ENCODE measurements around the gene TNF. TPM values are rescaled to one million over a fixed set of nuclear protein-coding genes. Genes with fewer than 3 reads are reported as not detected.

TNF gene
- total and polyA plus RNA-seq, 2 of the 13 experiments (the other 11 are each of a cell fraction or from before 2014, with no cell fraction given): not detected

DNA sequence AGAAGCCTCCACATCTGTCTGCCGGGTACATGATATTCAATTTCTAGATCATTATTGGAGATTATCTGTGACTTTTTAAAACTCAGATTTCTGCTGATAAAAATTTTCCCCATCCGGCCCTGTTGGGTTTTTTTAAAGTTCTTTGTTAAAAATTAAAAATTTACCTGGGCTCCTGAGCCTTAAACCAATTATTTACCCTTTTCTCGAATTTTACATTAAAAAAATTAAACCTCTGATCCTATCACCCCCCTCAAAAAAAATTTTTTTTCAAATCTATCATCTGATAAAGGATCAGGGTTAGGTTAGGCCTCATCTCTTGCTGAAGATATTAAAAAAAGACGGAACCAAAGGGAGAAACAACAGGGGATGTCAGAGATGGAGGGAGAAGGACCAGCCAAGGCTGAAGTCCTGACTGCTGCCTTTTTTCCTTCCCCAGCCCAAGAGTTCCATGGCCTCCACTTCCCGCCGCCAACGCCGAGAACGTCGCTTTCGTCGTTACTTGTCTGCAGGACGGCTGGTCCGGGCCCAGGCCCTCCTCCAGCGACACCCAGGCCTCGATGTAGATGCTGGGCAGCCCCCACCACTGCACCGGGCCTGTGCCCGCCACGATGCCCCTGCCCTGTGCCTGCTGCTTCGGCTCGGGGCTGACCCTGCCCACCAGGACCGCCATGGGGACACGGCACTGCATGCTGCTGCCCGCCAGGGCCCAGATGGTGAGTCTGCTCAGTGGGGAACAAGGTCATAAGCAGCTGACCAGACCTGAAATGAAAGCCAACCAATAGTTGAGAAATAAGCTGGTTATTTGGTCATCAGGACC is 27.4 kb upstream of the TNF start (continued):
- no peak for TF ChIP-seq CC2D1A (CRISPR knock-in tag; IDR thresholded peaks at IDR 0.05)
- no peak for TF ChIP-seq MAZ (IDR thresholded peaks at IDR 0.05; ENCODE audit: borderline replicate concordance, low read depth, low read length)
- TF ChIP-seq MAZ (CRISPR knock-in tag; IDR thresholded peaks at IDR 0.05; ENCODE audit: low read depth): peak; percentile 30
- no peak for TF ChIP-seq SNRNP70 (IDR thresholded peaks at IDR 0.05; ENCODE audit: low read depth, low read length)
- TF ChIP-seq PAX8 (CRISPR knock-in tag; IDR thresholded peaks at IDR 0.05; ENCODE audit: borderline replicate concordance): no peak
- TF ChIP-seq, protein P1, sequence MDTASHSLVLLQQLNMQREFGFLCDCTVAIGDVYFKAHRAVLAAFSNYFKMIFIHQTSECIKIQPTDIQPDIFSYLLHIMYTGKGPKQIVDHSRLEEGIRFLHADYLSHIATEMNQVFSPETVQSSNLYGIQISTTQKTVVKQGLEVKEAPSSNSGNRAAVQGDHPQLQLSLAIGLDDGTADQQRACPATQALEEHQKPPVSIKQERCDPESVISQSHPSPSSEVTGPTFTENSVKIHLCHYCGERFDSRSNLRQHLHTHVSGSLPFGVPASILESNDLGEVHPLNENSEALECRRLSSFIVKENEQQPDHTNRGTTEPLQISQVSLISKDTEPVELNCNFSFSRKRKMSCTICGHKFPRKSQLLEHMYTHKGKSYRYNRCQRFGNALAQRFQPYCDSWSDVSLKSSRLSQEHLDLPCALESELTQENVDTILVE (CRISPR knock-in tag; IDR thresholded peaks at IDR 0.05): 0 out of 2 replicates have a peak, but pooled peaks have one; percentile 25
- TF ChIP-seq, protein P2, sequence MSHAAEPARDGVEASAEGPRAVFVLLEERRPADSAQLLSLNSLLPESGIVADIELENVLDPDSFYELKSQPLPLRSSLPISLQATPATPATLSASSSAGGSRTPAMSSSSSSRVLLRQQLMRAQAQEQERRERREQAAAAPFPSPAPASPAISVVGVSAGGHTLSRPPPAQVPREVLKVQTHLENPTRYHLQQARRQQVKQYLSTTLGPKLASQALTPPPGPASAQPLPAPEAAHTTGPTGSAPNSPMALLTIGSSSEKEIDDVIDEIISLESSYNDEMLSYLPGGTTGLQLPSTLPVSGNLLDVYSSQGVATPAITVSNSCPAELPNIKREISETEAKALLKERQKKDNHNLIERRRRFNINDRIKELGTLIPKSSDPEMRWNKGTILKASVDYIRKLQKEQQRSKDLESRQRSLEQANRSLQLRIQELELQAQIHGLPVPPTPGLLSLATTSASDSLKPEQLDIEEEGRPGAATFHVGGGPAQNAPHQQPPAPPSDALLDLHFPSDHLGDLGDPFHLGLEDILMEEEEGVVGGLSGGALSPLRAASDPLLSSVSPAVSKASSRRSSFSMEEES (CRISPR knock-in tag; IDR thresholded peaks at IDR 0.05): no peak
- no peak for TF ChIP-seq GLI4 (CRISPR knock-in tag; IDR thresholded peaks at IDR 0.05; ENCODE audit: borderline replicate concordance)
- TF ChIP-seq POLR2AphosphoS2 (IDR thresholded peaks at IDR 0.05; ENCODE audit: low read depth, low read length): no peak
- TF ChIP-seq ZNF563 (CRISPR knock-in tag; IDR thresholded peaks at IDR 0.05): no peak
- no peak for TF ChIP-seq NFE2L1 (CRISPR knock-in tag; IDR thresholded peaks at IDR 0.05; ENCODE audit: borderline replicate concordance)
- TF ChIP-seq, protein P3, sequence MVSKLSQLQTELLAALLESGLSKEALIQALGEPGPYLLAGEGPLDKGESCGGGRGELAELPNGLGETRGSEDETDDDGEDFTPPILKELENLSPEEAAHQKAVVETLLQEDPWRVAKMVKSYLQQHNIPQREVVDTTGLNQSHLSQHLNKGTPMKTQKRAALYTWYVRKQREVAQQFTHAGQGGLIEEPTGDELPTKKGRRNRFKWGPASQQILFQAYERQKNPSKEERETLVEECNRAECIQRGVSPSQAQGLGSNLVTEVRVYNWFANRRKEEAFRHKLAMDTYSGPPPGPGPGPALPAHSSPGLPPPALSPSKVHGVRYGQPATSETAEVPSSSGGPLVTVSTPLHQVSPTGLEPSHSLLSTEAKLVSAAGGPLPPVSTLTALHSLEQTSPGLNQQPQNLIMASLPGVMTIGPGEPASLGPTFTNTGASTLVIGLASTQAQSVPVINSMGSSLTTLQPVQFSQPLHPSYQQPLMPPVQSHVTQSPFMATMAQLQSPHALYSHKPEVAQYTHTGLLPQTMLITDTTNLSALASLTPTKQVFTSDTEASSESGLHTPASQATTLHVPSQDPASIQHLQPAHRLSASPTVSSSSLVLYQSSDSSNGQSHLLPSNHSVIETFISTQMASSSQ (IDR thresholded peaks at IDR 0.05; ENCODE audit: low read depth): 0 out of 2 replicates have a peak, but pooled peaks have one; percentile 4
- TF ChIP-seq, protein P3 (CRISPR knock-in tag; IDR thresholded peaks at IDR 0.05; ENCODE audit: borderline replicate concordance): no peak
- TF ChIP-seq, protein P4, sequence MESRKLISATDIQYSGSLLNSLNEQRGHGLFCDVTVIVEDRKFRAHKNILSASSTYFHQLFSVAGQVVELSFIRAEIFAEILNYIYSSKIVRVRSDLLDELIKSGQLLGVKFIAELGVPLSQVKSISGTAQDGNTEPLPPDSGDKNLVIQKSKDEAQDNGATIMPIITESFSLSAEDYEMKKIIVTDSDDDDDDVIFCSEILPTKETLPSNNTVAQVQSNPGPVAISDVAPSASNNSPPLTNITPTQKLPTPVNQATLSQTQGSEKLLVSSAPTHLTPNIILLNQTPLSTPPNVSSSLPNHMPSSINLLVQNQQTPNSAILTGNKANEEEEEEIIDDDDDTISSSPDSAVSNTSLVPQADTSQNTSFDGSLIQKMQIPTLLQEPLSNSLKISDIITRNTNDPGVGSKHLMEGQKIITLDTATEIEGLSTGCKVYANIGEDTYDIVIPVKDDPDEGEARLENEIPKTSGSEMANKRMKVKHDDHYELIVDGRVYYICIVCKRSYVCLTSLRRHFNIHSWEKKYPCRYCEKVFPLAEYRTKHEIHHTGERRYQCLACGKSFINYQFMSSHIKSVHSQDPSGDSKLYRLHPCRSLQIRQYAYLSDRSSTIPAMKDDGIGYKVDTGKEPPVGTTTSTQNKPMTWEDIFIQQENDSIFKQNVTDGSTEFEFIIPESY (CRISPR knock-in tag; IDR thresholded peaks at IDR 0.05): peak; percentile 88
- TF ChIP-seq ARNT2 (CRISPR knock-in tag; IDR thresholded peaks at IDR 0.05; ENCODE audit: low read depth): no peak
- no peak for TF ChIP-seq NFYC (CRISPR knock-in tag; IDR thresholded peaks at IDR 0.05)
- TF ChIP-seq NR3C1 (CRISPR knock-in tag; IDR thresholded peaks at IDR 0.05): no peak
- no peak for TF ChIP-seq ONECUT2 (CRISPR knock-in tag; IDR thresholded peaks at IDR 0.05)
- TF ChIP-seq MED13 (CRISPR knock-in tag; IDR thresholded peaks at IDR 0.05): no peak
